B cell (primary cell): ENCODE measurements around the gene PROCR. TPM values are rescaled to one million over a fixed set of nuclear protein-coding genes. Genes with fewer than 3 reads are reported as not detected.
"Not testable (repeated sequence)": the region's sequence is repeated elsewhere in the genome, so short reads cannot be mapped to it uniquely, and the experiment has no call there.

Experiments used
- ATAC-seq: fragments of 200-7000 bp; cut with Tn5 transposase; one replicate; pipeline ENCODE4 v1.10.0; 2021; ENCODE audit warnings: low read depth, mild to moderate bottlenecking, moderate number of reproducible peaks, moderate library complexity
- CTCF ChIA-PET: fragments of 350-600 bp; sonication (Branson Sonifier 250); formaldehyde crosslinking; loops from one replicate; lab custom pipeline; 2021; ENCODE audit warnings: antibody characterized with exemption, inconsistent platforms; lab: Charles Lee
- POLR2A ChIA-PET: fragments of 350-600 bp; sonication (Branson Sonifier 250); formaldehyde crosslinking; loops from one replicate; lab custom pipeline; 2021; ENCODE audit warnings: antibody characterized with exemption; lab: Charles Lee
- DNase-seq: peaks from one replicate; pipeline ENCODE4 v3.0.0; 2013
- H2AFZ ChIP-seq: 2 replicates; pipeline ENCODE4 v1.6.1; 2012; ENCODE audit warnings: mild to moderate bottlenecking, low read depth, low read length; ENCODE audit not compliant: insufficient read depth, poor library complexity, severe bottlenecking
- H3K27ac ChIP-seq, 2 donors: 1 replicate in 1 of 2; 2 replicates in 1 of 2; pipeline ENCODE4 v1.5.1; 2012 to 2013; ENCODE audit warnings: low read length in 2 of 2, mild to moderate bottlenecking in 2 of 2, moderate library complexity in 1 of 2
- H3K27me3 ChIP-seq, 4 experiments: fragments of 200-600 bp in 1 of 4; sonication (generic) in 1 of 4; replicated peaks in 1 of 4; 1 replicate in 2 of 4; 2 replicates in 2 of 4; pipeline versions ENCODE4 v1.6.1 to v1.7.0; 2013 to 2016; ENCODE audit warnings: low read length in 3 of 4, mild to moderate bottlenecking in 2 of 4, mixed read lengths in 1 of 4, moderate library complexity in 1 of 4; ENCODE audit not compliant: insufficient read depth in 4 of 4, control insufficient read depth in 3 of 4; ENCODE audit errors: control extremely low read depth in 1 of 4
- H3K36me3 ChIP-seq, 2 experiments: replicated peaks in 1 of 2; 1 replicate in 1 of 2; 2 replicates in 1 of 2; pipeline versions ENCODE4 v1.6.1 to v1.7.1; 2013; ENCODE audit warnings: low read length in 1 of 2; ENCODE audit not compliant: insufficient read depth in 2 of 2, control insufficient read depth in 1 of 2; ENCODE audit errors: control extremely low read depth in 1 of 2, extremely low read depth in 1 of 2
- H3K4me1 ChIP-seq, 2 donors: fragments of 200-600 bp in 1 of 2; sonication (generic) in 1 of 2; 1 replicate in 1 of 2; 2 replicates in 1 of 2; pipeline versions ENCODE4 v1.5.1 to v1.6.1; 2013 to 2017; ENCODE audit warnings: low read length in 2 of 2; ENCODE audit not compliant: control insufficient read depth in 2 of 2, insufficient read depth in 2 of 2
- H3K4me2 ChIP-seq: replicated peaks from 2 replicates; pipeline ENCODE3; 2012; ENCODE audit warnings: mild to moderate bottlenecking, low read depth, low read length; ENCODE audit not compliant: poor library complexity, severe bottlenecking
- H3K4me3 ChIP-seq, 5 experiments: fragments of 200-600 bp in 1 of 5; sonication (generic) in 1 of 5; 1 replicate in 3 of 5; 2 replicates in 2 of 5; pipeline versions ENCODE4 v1.5.1 to v1.7.0; 2011 to 2016; ENCODE audit warnings: low read length in 4 of 5, mild to moderate bottlenecking in 4 of 5, low read depth in 2 of 5, control low read depth in 1 of 5, moderate library complexity in 1 of 5; ENCODE audit not compliant: insufficient read depth in 1 of 5; ENCODE audit errors: control extremely low read depth in 1 of 5, extremely low read depth in 1 of 5
- H3K79me2 ChIP-seq: fragments of 200-600 bp; sonication (generic); one replicate; pipeline ENCODE4 v1.6.0; 2016; ENCODE audit warnings: low read length; ENCODE audit not compliant: control insufficient read depth, insufficient read depth
- H3K9ac ChIP-seq: fragments of 200-600 bp; sonication (generic); 2 replicates; pipeline ENCODE4 v1.6.1; 2017; ENCODE audit warnings: mild to moderate bottlenecking, low read length, moderate library complexity
- H3K9me3 ChIP-seq, 3 donors: one replicate each; pipeline versions ENCODE4 v1.6.1 to v1.7.1; 2013; ENCODE audit warnings: low read length in 2 of 3; ENCODE audit not compliant: control insufficient read depth in 2 of 3, insufficient read depth in 1 of 3; ENCODE audit errors: control extremely low read depth in 1 of 3
- H4K20me1 ChIP-seq: 2 replicates; pipeline ENCODE4 v1.6.0; 2012; ENCODE audit warnings: mild to moderate bottlenecking, low read length; ENCODE audit not compliant: insufficient read depth, control insufficient read depth, poor library complexity, severe bottlenecking
- H3K27ac Mint-ChIP-seq: one replicate; pipeline ENCODE4 v1.8.0; 2021; ENCODE audit warnings: mixed read lengths
- H3K27me3 Mint-ChIP-seq: one replicate; pipeline ENCODE4 v1.8.0; 2021; ENCODE audit warnings: mixed read lengths
- H3K4me1 Mint-ChIP-seq: one replicate; pipeline ENCODE4 v1.8.0; 2021; ENCODE audit warnings: mixed read lengths
- H3K4me3 Mint-ChIP-seq: one replicate; pipeline ENCODE4 v1.8.0; 2021; ENCODE audit warnings: mixed read lengths
- H3K9me3 Mint-ChIP-seq: one replicate; pipeline ENCODE4 v1.8.0; 2022; ENCODE audit warnings: mixed read lengths; ENCODE audit not compliant: insufficient read depth
- CTCF ChIP-seq: fragments of 200-600 bp; IDR thresholded peaks from one replicate; pipeline ENCODE4 v1.8.0; 2022; ENCODE audit warnings: antibody characterized with exemption, mild to moderate bottlenecking
- EZH2 ChIP-seq: IDR thresholded peaks from 2 replicates; pipeline ENCODE4 v1.6.1; 2012; ENCODE audit warnings: borderline replicate concordance, low read depth, mild to moderate bottlenecking, moderate library complexity, low read length; ENCODE audit not compliant: insufficient read depth, poor library complexity, severe bottlenecking
- WGBS: methylation state at CpG from one replicate; pipeline ENCODE4 v1.1.5; 2013; ENCODE audit warnings: missing lambda C conversion rate; ENCODE audit not compliant: insufficient coverage; 5-methylcytosine and 5-hydroxymethylcytosine counted together
- intact Hi-C: fragments of 100-400 bp; cut with micrococcal nuclease; formaldehyde crosslinking; loops from one replicate; pipeline ENCODE4 v1.10.0; 2022
- polyA plus RNA-seq: library from polyadenylated mRNA; depleted of rRNA; stranded (reverse); fragments of >200 nt; gene quantifications from 2 replicates; pipeline ENCODE4 v1.2.3, GENCODE V29; 2012
- total RNA-seq, 2 donors: library from RNA; stranded (reverse); fragments of 120-200 nt in 1 of 2; gene quantifications; 1 replicate in 1 of 2; 2 replicates in 1 of 2; pipeline versions ENCODE4 v1.2.3 to v1.2.4, GENCODE V29; 2013 to 2022

Gene PROCR
- total and polyA plus RNA-seq, 2 donors (not counting 1 experiment from before 2014, with no cell fraction given): 0.30 to 0.57 TPM

GRCh38 chr20:35192118-35192872 is 20.4 kb downstream of the PROCR start:
- H2AFZ ChIP-seq: no peak overlapping the region
- ATAC-seq (no peak), DNase-seq (no peak)
- no peak overlapping the region for H3K4me3 ChIP-seq
- no peak for TF ChIP-seq EZH2
- no peak for TF ChIP-seq CTCF
- ChIA-PET POLR2A (no interaction called here), CTCF (no interaction called here)
- WGBS: no CpG with 5 or more reads among the region's 9 CpGs
- H4K20me1 ChIP-seq: no peaks in the 10 kb centered on the region
- H3K27ac Mint-ChIP-seq: no peak overlapping the region
- no peak overlapping the region for H3K27ac ChIP-seq
- H3K9me3 ChIP-seq: peaks cover 0 to 13% (median 8%) of the 10 kb centered on the region in 3 donors
- H3K27me3 Mint-ChIP-seq: no peaks in the 10 kb centered on the region
- no peaks in the 10 kb centered on the region for H3K27me3 ChIP-seq
- H3K4me1 Mint-ChIP-seq: no peaks in the 10 kb centered on the region
- no peaks in the 10 kb centered on the region for H3K4me1 ChIP-seq
- no peaks in the 10 kb centered on the region for H3K36me3 ChIP-seq
- H3K4me2 ChIP-seq: no peak overlapping the region
- H3K9me3 Mint-ChIP-seq: peaks cover 2% of the 10 kb centered on the region
- no peak overlapping the region for H3K4me3 Mint-ChIP-seq
- intact Hi-C loops: no loop called here
- no peaks in the 10 kb centered on the region for H3K79me2 ChIP-seq
- H3K9ac ChIP-seq: no peak overlapping the region

- H3K9me3 Mint-ChIP-seq, H3K27ac Mint-ChIP-seq, H3K4me1 ChIP-seq, ATAC-seq, H3K9ac ChIP-seq, H3K27me3 Mint-ChIP-seq, POLR2A ChIA-PET, H3K27me3 ChIP-seq, DNase-seq, H3K4me3 ChIP-seq, H3K4me3 Mint-ChIP-seq, H2AFZ ChIP-seq, H3K4me1 Mint-ChIP-seq, intact Hi-C loops, H4K20me1 ChIP-seq, H3K79me2 ChIP-seq, H3K36me3 ChIP-seq, H3K27ac ChIP-seq, H3K4me2 ChIP-seq: not testable (repeated sequence)
- CTCF ChIA-PET: interaction anchor here (2.0 kb wide), 2 partner anchors 15 to 97 kb away, joined by 6 to 15 read pairs; no protein-coding TSS in a partner anchor
- 96% methylated on average over 7 of the region's 9 CpGs for WGBS
- H3K9me3 ChIP-seq: peaks cover 0 to 13% (median 12%) of the 10 kb centered on the region in 3 donors
These were observed 21.3 kb downstream of the PROCR start for GRCh38 chr20:35193031-35193791.
